Activated CD8-positive, alpha-beta memory T cell treated with anti-CD3 and anti-CD28 coated beads for 4 hours (primary cell): ENCODE measurements around the gene ANKRD63.

Experiments
- DNase-seq, 2 donors: peaks; one replicate each; pipeline ENCODE4 v3.0.0-alpha.2; 2020; ENCODE audit warnings: low read depth in 2 of 2

ANKRD63 gene

GRCh38 chr15:40243126-40243810 is 39.6 kb downstream of the ANKRD63 start:
- DNase-seq, result no peak

DNA sequence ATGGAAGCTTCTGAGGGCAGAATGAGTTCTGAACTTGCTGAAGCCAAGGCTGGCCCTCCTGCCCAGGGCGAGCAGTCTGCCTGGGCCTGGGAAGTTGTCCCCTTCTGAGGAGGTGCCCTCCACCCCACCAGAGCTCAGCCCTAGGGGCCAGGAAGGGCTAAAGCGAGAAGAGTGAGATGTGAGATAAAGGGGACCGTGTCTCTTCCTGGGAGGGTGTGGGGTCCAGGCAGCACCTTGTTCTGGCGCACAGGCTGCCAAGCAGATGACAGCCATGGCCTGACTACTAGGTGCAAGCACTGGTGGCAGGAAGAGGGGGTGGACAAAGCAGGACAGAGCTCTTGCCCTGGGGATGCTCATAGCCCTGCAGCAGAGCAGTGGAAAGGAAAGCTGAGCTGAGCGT is 40.3 kb downstream of the ANKRD63 start:
- DNase-seq, result no peak

DNA sequence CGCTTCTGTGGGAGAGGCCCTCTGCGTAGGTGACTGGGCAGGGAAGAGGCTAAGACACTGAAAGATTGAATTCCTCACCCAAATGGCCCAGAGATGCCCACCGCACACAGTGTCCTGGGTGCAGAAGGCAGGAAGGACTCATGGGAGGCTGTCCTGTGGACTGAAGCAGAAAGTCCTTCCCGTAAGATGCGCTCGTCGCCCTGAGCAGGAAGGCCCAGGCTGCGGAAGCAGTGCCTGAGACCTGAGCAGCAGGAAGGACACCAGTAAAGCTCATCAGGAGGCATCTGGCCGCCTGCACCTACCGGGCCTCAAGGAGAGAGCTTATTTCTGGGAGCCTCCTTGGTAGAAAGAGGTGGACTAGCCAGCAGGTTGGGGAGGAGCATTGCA is 40.7 kb downstream of the ANKRD63 start:
- DNase-seq, result no peak

- no peak for DNase-seq
Observed at GRCh38 chr15:40241269-40242212, 41.3 kb downstream of the ANKRD63 start.

DNA sequence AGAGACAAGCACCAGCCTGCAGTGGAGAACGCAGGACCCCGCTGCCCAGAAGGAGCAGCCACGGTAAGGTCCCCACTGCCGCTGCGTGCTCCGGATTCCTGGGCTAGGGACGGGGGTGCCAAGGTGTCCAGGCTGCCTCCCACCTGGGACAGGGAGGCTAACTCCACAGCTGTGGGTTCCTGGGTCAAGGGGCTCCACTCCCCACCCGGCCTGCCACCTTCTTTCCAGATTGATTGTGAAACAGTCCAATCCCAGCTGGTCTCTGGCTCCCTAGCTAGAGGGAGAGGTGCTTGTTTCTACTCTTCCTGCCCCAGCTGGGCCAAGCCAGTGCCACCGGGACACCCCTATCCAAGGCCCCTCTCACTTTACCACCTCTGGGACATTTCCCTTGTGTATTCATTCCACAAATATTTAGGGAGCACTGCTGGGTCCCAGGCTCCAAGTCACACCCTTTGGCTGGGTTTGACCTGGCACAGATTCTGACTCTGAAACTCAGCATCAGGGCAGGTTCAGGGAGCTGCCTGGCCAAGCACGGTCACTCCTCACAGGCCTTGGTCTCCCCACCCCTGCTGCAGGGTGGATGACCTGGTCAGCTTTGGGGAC is 42.1 kb downstream of the ANKRD63 start:
- DNase-seq, result no peak

GRCh38 chr15:40239693-40240618 is 42.9 kb downstream of the ANKRD63 start:
- no peak for DNase-seq

GRCh38 chr15:40239404-40239692 is 43.5 kb downstream of the ANKRD63 start:
- no peak for DNase-seq

DNA sequence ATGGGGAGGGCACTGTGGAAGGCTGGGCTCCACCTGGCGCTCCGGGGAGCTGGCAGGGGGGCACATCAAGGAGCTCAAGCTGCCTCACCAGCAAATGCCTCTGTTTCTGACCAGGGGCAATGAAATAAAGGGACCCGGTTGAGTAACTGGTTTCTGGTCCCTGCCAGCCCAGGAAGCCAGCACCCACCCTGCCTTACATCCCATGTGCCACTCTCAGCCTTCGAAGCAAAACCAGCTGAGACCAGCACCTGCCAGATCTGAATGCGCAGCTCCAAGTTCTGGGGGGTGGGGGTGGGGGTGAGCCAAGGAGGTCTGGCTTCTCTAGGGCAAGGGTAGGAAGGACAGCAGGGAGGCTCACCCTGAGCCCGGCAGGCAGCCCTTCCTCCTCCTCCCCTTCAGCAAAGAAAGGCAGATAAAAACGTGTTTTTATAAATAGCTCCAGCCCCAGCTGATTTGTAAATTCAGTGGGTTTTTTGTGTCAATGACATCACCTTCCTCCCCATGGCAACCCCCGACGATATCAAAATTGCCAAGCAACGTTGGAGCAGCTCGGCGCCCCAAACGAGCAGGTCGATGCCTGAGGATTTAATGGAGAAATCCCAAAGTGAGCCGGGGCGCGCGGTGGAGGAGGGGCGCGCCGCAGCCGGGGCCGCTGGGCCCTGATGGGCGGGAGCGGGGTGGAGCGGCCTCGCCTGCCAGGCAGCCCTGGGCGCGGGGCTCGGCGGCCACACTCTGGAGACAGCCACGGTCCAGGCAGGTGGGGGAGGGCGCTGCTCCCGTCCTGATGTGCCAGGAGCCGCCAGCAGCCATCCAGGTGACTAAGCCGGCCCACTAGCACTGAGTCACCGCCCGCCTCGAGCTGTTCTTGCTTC is 44.1 kb downstream of the ANKRD63 start, which contains the start of gene PAK6:
Gene PAK6 (plus strand): TSS at position 532 of the 872 bp plus-strand sequence. CDS start 25,723 bp downstream, outside the sequence.
- no peak for DNase-seq

- DNase-seq, result no peak
Observed at GRCh38 chr15:40235201-40235885, 47.5 kb downstream of the ANKRD63 start.

DNA sequence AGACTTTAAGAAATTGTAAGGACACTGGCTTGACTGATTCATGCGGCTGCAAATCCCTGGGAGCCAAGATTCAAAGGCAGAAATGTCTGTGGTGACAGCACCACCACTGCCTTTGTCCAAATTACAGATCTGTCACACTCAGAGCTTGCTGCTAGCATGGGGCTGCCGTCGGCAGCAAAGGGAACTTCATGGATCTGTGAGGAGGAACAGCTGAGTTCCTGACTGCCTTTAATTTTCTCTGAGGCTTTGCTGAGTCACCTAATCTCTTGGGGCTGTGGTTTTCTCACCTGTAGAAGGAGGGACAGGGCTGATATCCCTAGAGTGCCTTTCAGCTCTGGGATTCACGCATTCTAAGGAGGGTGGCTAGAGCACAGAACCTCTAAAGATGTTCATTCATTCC is 48.1 kb downstream of the ANKRD63 start:
- DNase-seq, result no peak

DNA sequence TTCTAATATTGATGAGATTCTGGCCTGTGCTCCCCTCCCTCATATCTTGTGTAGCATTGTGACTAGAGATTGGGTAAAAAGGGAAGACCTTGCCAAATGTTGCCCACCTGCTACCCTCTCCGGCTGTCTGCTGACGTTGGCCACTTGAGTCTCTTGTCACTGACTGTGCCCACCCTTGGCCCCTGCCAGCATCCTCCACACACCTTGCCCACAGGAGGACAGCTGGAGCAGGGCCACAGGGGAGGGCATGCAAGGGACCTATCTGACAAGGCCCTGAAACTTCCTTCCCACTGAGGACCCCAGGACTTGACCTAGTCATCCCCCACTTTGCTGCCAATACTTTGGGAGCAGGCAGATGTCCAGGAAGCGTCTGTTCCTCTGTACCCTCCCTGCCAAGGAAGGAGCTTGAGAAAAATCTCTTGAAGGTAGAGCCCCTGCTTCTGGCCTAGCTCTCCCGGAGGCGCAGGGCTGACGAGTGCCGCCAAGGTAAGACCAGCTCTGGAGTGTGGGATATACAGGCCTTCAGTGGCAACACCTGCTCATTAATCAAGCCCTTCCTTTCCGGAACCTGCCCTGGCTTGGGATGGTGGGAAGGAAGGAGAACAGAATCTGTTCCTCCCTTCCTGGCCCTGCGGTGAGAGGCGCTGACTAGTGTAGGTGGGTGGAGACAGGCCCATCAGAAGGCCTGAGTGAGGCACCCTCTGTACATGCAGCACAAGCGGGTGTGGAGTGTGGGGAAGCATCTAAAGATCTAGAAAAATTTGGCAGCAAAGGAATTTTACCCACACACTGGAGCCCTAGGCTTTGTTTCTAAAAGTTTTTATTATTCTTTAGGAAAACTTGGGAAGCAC is 48.9 kb downstream of the ANKRD63 start:
- no peak for DNase-seq

GRCh38 chr15:40232625-40233070 is 50.2 kb downstream of the ANKRD63 start:
- no peak for DNase-seq
